ENCODE results near the gene NPAS3.

DNA sequence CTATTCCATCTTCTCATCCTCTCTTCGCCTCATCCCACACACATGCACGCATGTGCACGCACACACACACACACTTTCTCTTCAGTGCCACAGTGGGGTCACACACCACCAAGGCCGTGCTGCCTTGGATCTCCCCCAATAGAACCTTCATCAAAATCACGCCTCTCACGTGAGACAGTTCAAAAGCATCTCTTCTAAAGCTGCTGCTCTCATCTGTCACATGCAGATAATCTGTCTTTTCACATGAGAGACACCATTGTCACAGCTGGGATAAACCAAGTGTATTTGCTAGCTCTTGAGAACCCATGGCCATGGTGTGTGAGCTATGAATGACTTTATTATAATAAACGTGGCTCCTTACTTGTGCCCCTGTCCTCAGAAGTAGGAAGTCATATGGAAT is 793.5 kb downstream of the NPAS3 start:
- TF ChIP-seq, protein P1, sequence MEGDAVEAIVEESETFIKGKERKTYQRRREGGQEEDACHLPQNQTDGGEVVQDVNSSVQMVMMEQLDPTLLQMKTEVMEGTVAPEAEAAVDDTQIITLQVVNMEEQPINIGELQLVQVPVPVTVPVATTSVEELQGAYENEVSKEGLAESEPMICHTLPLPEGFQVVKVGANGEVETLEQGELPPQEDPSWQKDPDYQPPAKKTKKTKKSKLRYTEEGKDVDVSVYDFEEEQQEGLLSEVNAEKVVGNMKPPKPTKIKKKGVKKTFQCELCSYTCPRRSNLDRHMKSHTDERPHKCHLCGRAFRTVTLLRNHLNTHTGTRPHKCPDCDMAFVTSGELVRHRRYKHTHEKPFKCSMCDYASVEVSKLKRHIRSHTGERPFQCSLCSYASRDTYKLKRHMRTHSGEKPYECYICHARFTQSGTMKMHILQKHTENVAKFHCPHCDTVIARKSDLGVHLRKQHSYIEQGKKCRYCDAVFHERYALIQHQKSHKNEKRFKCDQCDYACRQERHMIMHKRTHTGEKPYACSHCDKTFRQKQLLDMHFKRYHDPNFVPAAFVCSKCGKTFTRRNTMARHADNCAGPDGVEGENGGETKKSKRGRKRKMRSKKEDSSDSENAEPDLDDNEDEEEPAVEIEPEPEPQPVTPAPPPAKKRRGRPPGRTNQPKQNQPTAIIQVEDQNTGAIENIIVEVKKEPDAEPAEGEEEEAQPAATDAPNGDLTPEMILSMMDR (IDR thresholded peaks at IDR 0.05): no peak
- TF ChIP-seq POLR2A (IDR thresholded peaks at IDR 0.05): no peak
